Measurements from ENCODE around the gene DHX57.
"Not testable (repeated sequence)": the region's sequence is repeated elsewhere in the genome, so short reads cannot be mapped to it uniquely, and the experiment has no call there.

Gene DHX57

GRCh38 chr2:38866773-38867443 lies 8.8 kb downstream of the DHX57 start:
- DNase-seq: no peak

GRCh38 chr2:38863061-38863695 lies 12.6 kb downstream of the DHX57 start:
- DNase-seq: no peak

- no peak for DNase-seq
Measured at GRCh38 chr2:38862476-38862875, 13.3 kb downstream of the DHX57 start.

GRCh38 chr2:38856165-38856564 lies 19.6 kb downstream of the DHX57 start:
- DNase-seq: no peak

DNA sequence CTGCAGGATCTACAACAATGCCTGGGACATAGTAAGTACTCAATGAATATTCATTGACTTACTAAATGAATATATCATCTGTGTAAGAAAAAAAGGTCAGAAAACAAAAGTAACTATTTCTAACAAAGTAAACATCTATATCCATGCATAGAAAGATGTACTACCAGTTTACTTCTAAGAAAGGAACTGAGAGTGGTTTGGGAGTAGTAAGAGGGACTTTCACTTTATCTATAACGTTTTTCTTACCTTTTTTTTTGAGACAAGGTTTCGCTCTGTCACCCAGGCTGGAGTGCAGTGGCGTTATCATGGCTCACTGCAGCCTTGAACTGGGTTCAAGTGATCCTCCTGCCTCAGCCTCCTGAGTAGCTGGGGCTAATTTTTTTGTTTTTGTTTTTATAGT lies 25.7 kb downstream of the DHX57 start:
- DNase-seq: no peak

- no peak for DNase-seq
Measured at GRCh38 chr2:38836791-38837190, 38.9 kb downstream of the DHX57 start.

DNA sequence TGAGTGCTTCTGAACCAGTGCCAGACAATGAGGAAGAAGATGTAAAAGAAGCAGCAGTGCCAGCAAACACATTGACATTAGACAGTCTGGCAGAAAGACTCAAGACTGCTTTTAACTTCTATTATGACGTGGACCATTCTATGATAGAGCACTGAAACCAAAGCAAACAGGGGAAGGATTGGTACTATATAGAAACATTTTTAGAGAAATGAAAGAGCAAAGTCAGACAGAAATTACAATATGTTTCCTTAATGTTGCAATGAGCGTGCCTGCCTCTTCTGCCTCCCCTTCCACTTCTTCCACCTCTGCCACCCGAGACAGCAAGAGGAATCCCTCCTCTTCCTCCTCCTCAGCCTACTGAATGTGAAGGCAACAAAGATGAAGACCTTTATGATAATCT lies 39.7 kb downstream of the DHX57 start:
- no peak for DNase-seq

GRCh38 chr2:38835015-38835601 lies 40.6 kb downstream of the DHX57 start:
- DNase-seq: no peak

DNA sequence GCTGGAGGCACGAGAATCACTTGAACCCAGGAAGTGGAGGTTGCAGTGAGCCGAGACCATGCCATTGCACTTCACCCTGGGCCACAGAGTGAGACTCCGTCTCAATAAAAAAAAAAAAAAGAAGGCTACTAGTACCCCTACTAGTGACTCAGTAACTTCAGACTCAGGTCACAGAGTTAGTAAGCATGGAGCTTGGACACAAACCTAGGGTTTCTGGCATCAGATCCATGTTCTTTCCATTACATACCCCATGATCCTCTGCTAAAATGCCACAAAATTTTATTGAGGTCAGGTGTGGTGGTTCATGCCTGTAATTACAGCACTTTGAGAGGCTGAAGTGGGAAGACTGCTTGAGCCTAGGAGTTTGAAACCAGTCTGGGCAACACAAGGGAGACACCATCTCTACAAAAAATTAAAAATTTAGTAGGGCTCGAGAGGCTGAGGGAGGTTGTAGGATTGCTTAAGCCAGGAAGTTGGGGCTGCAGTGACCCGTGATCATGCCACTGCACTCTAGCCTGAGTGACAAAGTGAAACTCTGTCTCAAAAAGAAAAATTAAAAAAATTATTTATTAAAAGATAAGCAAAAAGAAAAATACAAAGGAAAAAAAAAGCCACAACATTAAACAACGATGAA lies 45.1 kb downstream of the DHX57 start:
- no peak for DNase-seq

DNA sequence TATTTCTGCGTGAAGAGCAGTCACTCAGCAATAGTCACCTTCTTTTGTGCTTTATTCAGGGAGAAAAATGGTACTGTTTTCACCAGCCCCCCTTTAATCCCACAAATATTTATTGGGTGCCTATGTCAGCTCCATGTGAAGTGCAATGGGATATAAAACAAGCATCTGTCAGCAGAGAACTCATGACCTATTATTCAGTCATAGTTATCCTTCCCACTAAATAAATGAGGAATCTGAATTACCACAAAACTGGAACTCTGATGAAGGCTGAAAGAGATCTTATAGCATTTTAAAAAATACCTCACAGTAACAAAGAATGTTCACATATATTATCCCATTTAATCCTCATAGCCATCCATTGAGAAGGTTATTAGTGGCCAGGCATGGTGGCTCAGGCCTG lies 45.8 kb downstream of the DHX57 start:
- no peak for DNase-seq

DNA sequence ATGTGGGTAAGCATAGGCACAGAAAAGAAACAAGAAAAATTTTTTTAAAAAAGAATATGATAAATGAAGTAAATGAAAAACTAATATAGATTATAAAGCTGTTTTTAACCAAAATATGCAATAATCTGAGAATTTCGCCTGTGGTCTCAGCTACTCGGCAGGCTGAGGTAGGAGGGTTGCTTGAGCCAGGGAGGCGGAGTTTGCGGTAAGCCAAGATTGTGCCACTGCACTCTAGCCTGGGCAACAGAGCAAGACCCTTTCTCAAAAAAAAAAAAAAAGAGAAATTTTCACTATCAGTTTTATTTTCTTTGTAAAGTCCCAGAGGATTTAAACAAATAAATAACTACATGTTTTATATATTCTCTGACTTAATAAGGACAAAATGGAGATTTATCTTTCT lies 47.3 kb downstream of the DHX57 start:
- no peak for DNase-seq

GRCh38 chr2:38827539-38828145 lies 48.1 kb downstream of the DHX57 start:
- not testable (repeated sequence) for DNase-seq

- no peak for DNase-seq
Measured at GRCh38 chr2:38825956-38826355, 49.8 kb downstream of the DHX57 start.

- DNase-seq: no peak
Measured at GRCh38 chr2:38824906-38825305, 50.8 kb downstream of the DHX57 start.

DNA sequence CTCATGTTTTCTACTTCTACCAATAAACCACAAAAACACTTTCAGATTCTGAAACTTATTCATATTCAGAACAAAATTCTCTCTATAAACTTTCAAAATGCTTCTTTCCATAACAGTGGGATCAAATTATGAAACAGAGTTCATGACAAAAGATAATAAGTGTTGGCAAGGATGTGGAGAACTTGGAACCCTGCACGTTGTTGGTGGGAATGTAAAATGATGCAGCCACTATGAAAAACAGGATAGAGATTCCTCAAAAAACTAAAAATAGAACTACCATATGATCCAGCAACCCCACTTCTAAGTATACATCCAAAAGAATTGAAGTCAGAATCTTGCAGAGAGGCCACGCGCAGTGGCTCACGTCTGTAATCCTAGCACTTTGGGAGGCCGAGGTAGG lies 52.3 kb downstream of the DHX57 start:
- DNase-seq: no peak

GRCh38 chr2:38818565-38818964 lies 57.2 kb downstream of the DHX57 start:
- no peak for DNase-seq

DNA sequence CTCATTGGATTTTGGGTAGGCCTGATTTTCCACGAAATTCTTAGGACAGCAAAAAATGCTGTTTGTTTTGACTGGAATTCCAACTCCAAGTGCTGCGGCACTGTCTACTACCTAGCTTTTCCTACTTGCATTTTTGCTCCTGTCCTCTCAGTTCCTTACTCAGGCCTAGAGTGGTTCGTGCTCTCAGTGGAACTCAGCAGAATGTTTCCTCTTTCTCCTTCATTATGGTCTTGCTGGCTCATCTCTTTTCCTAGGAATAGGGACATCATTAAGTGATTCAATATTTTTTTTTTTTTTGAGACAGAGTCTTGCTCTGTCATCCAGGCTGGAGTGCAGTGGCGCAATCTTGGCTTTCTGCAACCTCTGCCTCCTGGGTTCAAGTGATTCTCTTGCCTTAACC lies 59.8 kb downstream of the DHX57 start:
- no peak for DNase-seq

DNA sequence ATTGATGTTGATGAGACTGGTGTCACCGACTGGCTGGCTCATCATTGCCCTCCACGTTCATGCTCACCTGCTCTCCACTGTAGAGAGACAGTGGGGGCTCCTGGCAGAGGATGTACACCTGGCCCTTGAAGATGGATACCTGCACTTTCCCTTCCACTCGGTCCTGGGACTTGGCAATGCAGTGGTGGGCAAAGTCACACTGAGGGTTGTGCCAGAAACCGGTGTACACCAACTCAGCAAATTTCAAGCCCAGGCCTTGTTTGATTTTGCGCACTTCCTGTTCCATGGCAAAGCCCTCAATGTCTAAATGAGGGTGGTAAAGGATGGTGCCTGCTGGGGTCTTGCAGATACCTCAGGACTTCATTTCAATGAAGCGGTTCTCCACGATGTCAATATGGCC lies 65.2 kb downstream of the DHX57 start:
- no peak for DNase-seq

GRCh38 chr2:38808677-38809076 lies 67.1 kb downstream of the DHX57 start:
- no peak for DNase-seq

GRCh38 chr2:38806733-38807059 lies 69.0 kb downstream of the DHX57 start:
- no peak for DNase-seq

GRCh38 chr2:38806015-38806732 lies 69.6 kb downstream of the DHX57 start:
- DNase-seq: no peak

- DNase-seq: no peak
Measured at GRCh38 chr2:38797953-38798352, 77.8 kb downstream of the DHX57 start.

All from amygdala (tissue), 56 donors.